Right forelimb (tissue), 1 donor: ENCODE data around the gene SAXO2.
A peak's percentile ranks its signal among the peaks of the same experiment; 100 is the strongest.
"Not testable (repeated sequence)": the region's sequence is repeated elsewhere in the genome, so short reads cannot be mapped to it uniquely, and the experiment has no call there.

Experiments used
- DNase-seq: peaks from one replicate; pipeline ENCODE4 v3.0.0-alpha.2; 2018

Gene SAXO2

GRCh38 chr15:82262422-82263026 lies at the start of gene SAXO2, which contains the start of gene EFL1:
SAXO2 (plus strand) TSS chr15:82262818; CDS start chr15:82262880, 62 bp downstream.
EFL1 (minus strand) TSS chr15:82262734; CDS start chr15:82261778, 956 bp downstream.
- peak; percentile 94 for DNase-seq

- not testable (repeated sequence) for DNase-seq
These were observed 46.5 kb upstream of the SAXO2 start for GRCh38 chr15:82216092-82216491.

GRCh38 chr15:82221535-82221934 lies 41.1 kb upstream of the SAXO2 start:
- not testable (repeated sequence) for DNase-seq

GRCh38 chr15:82228750-82229149 lies 33.9 kb upstream of the SAXO2 start:
- no peak for DNase-seq

GRCh38 chr15:82231233-82231632 lies 31.4 kb upstream of the SAXO2 start:
- no peak for DNase-seq

GRCh38 chr15:82231842-82232241 lies 30.8 kb upstream of the SAXO2 start:
- no peak for DNase-seq

GRCh38 chr15:82237944-82238534 lies 24.6 kb upstream of the SAXO2 start:
- not testable (repeated sequence) for DNase-seq

- DNase-seq = no peak
These were observed 22.8 kb upstream of the SAXO2 start for GRCh38 chr15:82239685-82240391.

- not testable (repeated sequence) for DNase-seq
These were observed 20.6 kb upstream of the SAXO2 start for GRCh38 chr15:82241836-82242499.

- not testable (repeated sequence) for DNase-seq
These were observed 19.0 kb upstream of the SAXO2 start for GRCh38 chr15:82243644-82244043.

GRCh38 chr15:82245956-82246355 lies 16.7 kb upstream of the SAXO2 start:
- not testable (repeated sequence) for DNase-seq

- not testable (repeated sequence) for DNase-seq
These were observed 14.4 kb upstream of the SAXO2 start for GRCh38 chr15:82248261-82248660.

- DNase-seq = not testable (repeated sequence)
These were observed 824 bp upstream of the SAXO2 start for GRCh38 chr15:82261566-82262421.

GRCh38 chr15:82263350-82263749 lies 732 bp downstream of the SAXO2 start:
- DNase-seq = no peak

GRCh38 chr15:82267137-82267536 lies 4.5 kb downstream of the SAXO2 start:
- not testable (repeated sequence) for DNase-seq

GRCh38 chr15:82268454-82268853 lies 5.8 kb downstream of the SAXO2 start:
- DNase-seq = not testable (repeated sequence)

GRCh38 chr15:82272154-82272553 lies 9.5 kb downstream of the SAXO2 start:
- no peak for DNase-seq

GRCh38 chr15:82275410-82275809 lies 12.8 kb downstream of the SAXO2 start:
- DNase-seq = no peak

GRCh38 chr15:82281276-82281675 lies 18.7 kb downstream of the SAXO2 start:
- DNase-seq = not testable (repeated sequence)

- DNase-seq = not testable (repeated sequence)
These were observed 19.8 kb downstream of the SAXO2 start for GRCh38 chr15:82282386-82282785.

- DNase-seq = not testable (repeated sequence)
These were observed 21.8 kb downstream of the SAXO2 start for GRCh38 chr15:82284381-82284780.

GRCh38 chr15:82286475-82286874 lies 23.9 kb downstream of the SAXO2 start:
- not testable (repeated sequence) for DNase-seq
